ENCODE data around the gene LY6G6D. TPM values are rescaled to one million over a fixed set of nuclear protein-coding genes. Genes with fewer than 3 reads are reported as not detected.
A peak's percentile ranks its signal among the peaks of the same experiment; 100 is the strongest.

The LY6G6D gene
- total RNA-seq, 1 donor from 2014 or later, result not detected

GRCh38 chr6:31737991-31738979 is 23.1 kb downstream of the LY6G6D start:
- H3K27ac Mint-ChIP-seq (ENCODE audit: unreplicated experiment), result peak overlapping the region; percentile 97
- H3K27me3 Mint-ChIP-seq (ENCODE audit: low read depth), result no peaks in the 10 kb centered on the region
- H3K36me3 Mint-ChIP-seq (ENCODE audit: low read depth), result peaks cover 13% of the 10 kb centered on the region
- peak; percentile 44 for TF ChIP-seq CTCF (IDR thresholded peaks at IDR 0.05)
- H3K4me3 Mint-ChIP-seq (ENCODE audit: unreplicated experiment), result peak overlapping the region; percentile 100
- no peaks in the 10 kb centered on the region for H3K9me3 Mint-ChIP-seq (ENCODE audit: low read depth)
- peaks cover 53% of the 10 kb centered on the region for H3K4me1 Mint-ChIP-seq (ENCODE audit: low read depth)
- DNase-seq (ENCODE audit: low spot score), result no peak

GRCh38 chr6:31739639-31740396 is 24.7 kb downstream of the LY6G6D start, which contains the start of gene MSH5:
TSS of gene MSH5 (plus strand) at chr6:31740005. CDS start at chr6:31740467, 462 bp downstream.
- DNase-seq (ENCODE audit: low spot score), result peak; percentile 99
- H3K4me3 Mint-ChIP-seq (ENCODE audit: unreplicated experiment), result peak within 1 kb of the TSS; percentile 95
- H3K36me3 Mint-ChIP-seq (ENCODE audit: low read depth), result peaks cover 5% of the 10 kb centered on the region
- H3K27ac Mint-ChIP-seq (ENCODE audit: unreplicated experiment), result peak within 1 kb of the TSS; percentile 97
- H3K27me3 Mint-ChIP-seq (ENCODE audit: low read depth), result no peaks in the 10 kb centered on the region
- no peaks in the 10 kb centered on the region for H3K9me3 Mint-ChIP-seq (ENCODE audit: low read depth)
- H3K4me1 Mint-ChIP-seq (ENCODE audit: low read depth), result peaks cover 38% of the 10 kb centered on the region
- TF ChIP-seq CTCF (IDR thresholded peaks at IDR 0.05), result no peak

- Mint-ChIP-seq H3K9me3 (ENCODE audit: low read depth) (no peaks in the 10 kb centered on the region), H3K4me3 (ENCODE audit: unreplicated experiment) (peak overlapping the region; percentile 95), H3K27me3 (ENCODE audit: low read depth) (no peaks in the 10 kb centered on the region), H3K36me3 (ENCODE audit: low read depth) (peaks cover 5% of the 10 kb centered on the region), H3K27ac (ENCODE audit: unreplicated experiment) (peak overlapping the region; percentile 90), H3K4me1 (ENCODE audit: low read depth) (peaks cover 37% of the 10 kb centered on the region)
- DNase-seq (ENCODE audit: low spot score), result no peak
- no peak for TF ChIP-seq CTCF (IDR thresholded peaks at IDR 0.05)
Observed at GRCh38 chr6:31740397-31741223, 25.5 kb downstream of the LY6G6D start.

GRCh38 chr6:31741815-31742214 is 26.7 kb downstream of the LY6G6D start:
- Mint-ChIP-seq H3K27me3 (ENCODE audit: low read depth) (no peaks in the 10 kb centered on the region), H3K27ac (ENCODE audit: unreplicated experiment) (no peak overlapping the region), H3K9me3 (ENCODE audit: low read depth) (no peaks in the 10 kb centered on the region), H3K4me3 (ENCODE audit: unreplicated experiment) (no peak overlapping the region), H3K4me1 (ENCODE audit: low read depth) (peaks cover 33% of the 10 kb centered on the region), H3K36me3 (ENCODE audit: low read depth) (peaks cover 2% of the 10 kb centered on the region)
- no peak for DNase-seq (ENCODE audit: low spot score)
- TF ChIP-seq CTCF (IDR thresholded peaks at IDR 0.05), result no peak

Data from chondrocyte (in vitro differentiated cells).